ENCODE data around the gene LRP4. TPM values are rescaled to one million over a fixed set of nuclear protein-coding genes. Genes with fewer than 3 reads are reported as not detected.

The LRP4 gene
- total RNA-seq, 6 experiments from 2014 or later, result 0.43 to 1.2 (median 0.84) TPM

DNA sequence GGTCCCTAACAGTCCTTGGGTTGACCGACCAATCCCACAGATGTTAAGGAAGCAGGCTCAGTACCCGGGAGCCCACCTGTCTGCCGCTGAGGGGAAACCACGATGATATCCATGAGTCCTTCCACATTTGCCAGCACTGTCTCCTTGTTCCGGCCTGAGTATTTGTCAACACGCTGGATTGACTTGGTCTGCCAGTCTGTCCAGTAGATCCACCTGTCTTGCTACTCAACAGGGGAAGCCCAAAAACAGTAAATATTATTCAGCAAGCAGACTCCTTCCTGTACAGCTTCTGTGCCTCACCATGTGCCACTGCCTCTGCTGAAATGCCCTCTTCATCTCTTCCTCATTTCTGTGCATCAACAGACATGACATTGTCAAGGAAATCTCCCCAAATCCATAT lies 49.4 kb downstream of the LRP4 start:
- no peak for TF ChIP-seq CTCF (IDR thresholded peaks at IDR 0.05)
- 96% methylated on average over 4 of the region's 6 CpGs for WGBS (ENCODE audit: insufficient coverage, low coverage, low lambda C conversion rate, missing lambda C conversion rate)
- DNase-seq, result no peak

DNA sequence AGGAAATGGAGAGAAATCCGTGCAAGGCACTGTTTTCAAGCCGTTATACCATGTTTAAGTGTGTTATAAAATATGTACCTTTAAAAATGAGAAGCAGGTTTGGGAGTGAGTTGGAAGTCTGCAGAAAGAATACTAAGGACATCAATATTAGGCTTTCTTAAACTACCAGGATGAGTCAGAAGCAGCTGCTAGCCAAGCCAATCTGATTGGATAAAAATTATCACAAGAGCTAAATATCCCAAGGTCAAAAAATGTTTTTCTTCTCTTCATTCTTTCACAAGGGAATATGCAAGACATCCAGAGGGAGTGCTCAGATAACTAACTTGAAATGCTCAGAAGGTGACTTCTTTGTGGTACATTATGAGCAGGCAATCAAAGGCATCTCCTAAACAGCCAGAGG lies 53.0 kb downstream of the LRP4 start:
- no peak overlapping the region for H3K27ac ChIP-seq
- no peaks in the 10 kb centered on the region for H3K27me3 ChIP-seq
- 67% methylated on average over 2 of the region's 2 CpGs for WGBS (ENCODE audit: insufficient coverage, low coverage, low lambda C conversion rate, missing lambda C conversion rate)
- H3K4me3 ChIP-seq, result no peak overlapping the region
- TF ChIP-seq POLR2A (IDR thresholded peaks at IDR 0.05), result no peak
- TF ChIP-seq CTCF (IDR thresholded peaks at IDR 0.05), result no peak
- no peaks in the 10 kb centered on the region for H3K36me3 ChIP-seq
- H3K9me3 ChIP-seq, result no peaks in the 10 kb centered on the region
- ATAC-seq, result no peak
- no peaks in the 10 kb centered on the region for H3K4me1 ChIP-seq
- no peak for DNase-seq
- intact Hi-C loops (cut with DNase I), result no loop called here

More for the DNA sequence above, 49.4 kb downstream of the LRP4 start:
- no peak overlapping the region for H3K4me3 ChIP-seq
- H3K36me3 ChIP-seq, result no peaks in the 10 kb centered on the region
- H3K27me3 ChIP-seq, result no peaks in the 10 kb centered on the region
- H3K4me1 ChIP-seq, result no peaks in the 10 kb centered on the region
- H3K9me3 ChIP-seq, result no peaks in the 10 kb centered on the region
- ATAC-seq, result no peak
- intact Hi-C loops (cut with DNase I), result no loop called here
- H3K27ac ChIP-seq, result no peak overlapping the region

DNA sequence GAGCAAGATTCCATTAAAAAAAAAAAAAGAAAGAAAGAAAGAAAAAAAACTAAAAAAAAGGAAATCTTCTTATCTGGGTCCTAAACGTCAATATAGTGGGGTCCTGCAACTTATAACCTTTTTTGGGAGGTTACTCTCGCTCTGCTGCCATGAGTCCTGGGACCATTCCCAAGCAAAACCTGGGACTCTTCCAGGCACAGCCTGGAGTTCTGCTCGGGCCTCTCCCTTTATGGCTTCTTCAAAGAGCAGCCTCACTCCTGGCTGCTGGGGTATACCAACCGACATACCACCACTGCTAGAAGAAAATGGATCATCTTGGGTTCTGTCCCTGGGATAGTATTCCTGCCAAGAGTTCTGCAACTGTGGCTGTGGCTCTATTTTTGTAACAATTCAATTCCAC lies 58.1 kb downstream of the LRP4 start:
- H3K4me1 ChIP-seq, result no peaks in the 10 kb centered on the region
- no peak overlapping the region for H3K4me3 ChIP-seq
- ATAC-seq (no peak), DNase-seq (no peak)
- WGBS (ENCODE audit: insufficient coverage, low coverage, low lambda C conversion rate, missing lambda C conversion rate), result 87% methylated on average over 4 of the region's 4 CpGs
- TF ChIP-seq POLR2A (IDR thresholded peaks at IDR 0.05), result no peak
- no peaks in the 10 kb centered on the region for H3K36me3 ChIP-seq
- H3K27me3 ChIP-seq, result no peaks in the 10 kb centered on the region
- no peaks in the 10 kb centered on the region for H3K9me3 ChIP-seq
- intact Hi-C loops (cut with DNase I), result no loop called here
- H3K27ac ChIP-seq, result no peak overlapping the region

- peak in 3 of 4 donors; percentile 37 to 45 (median 43) for ATAC-seq
- no peaks in the 10 kb centered on the region for H3K36me3 ChIP-seq
- no peak for DNase-seq
These were observed 59.3 kb downstream of the LRP4 start for GRCh38 chr11:46858920-46859546.

GRCh38 chr11:46857666-46858065 lies 60.7 kb downstream of the LRP4 start:
- intact Hi-C loops (cut with DNase I), result no loop called here
- no peak for TF ChIP-seq POLR2A (IDR thresholded peaks at IDR 0.05)
- peak; percentile 31 to 54 (median 46) for ATAC-seq
- DNase-seq, result no peak
- no peak overlapping the region for H3K27ac ChIP-seq
- no peaks in the 10 kb centered on the region for H3K36me3 ChIP-seq
- H3K4me1 ChIP-seq, result no peaks in the 10 kb centered on the region
- H3K9me3 ChIP-seq, result no peaks in the 10 kb centered on the region
- H3K27me3 ChIP-seq, result no peaks in the 10 kb centered on the region
- no peak overlapping the region for H3K4me3 ChIP-seq
- 40% methylated on average over 2 of the region's 4 CpGs for WGBS (ENCODE audit: insufficient coverage, low coverage, low lambda C conversion rate, missing lambda C conversion rate)

More at GRCh38 chr11:46858920-46859546, 59.3 kb downstream of the LRP4 start:
- WGBS (ENCODE audit: insufficient coverage, low coverage, low lambda C conversion rate, missing lambda C conversion rate), result 78% methylated on average over 6 of the region's 12 CpGs
- Histone ChIP-seq H3K4me3 (no peak overlapping the region), H3K27me3 (no peaks in the 10 kb centered on the region), H3K9me3 (no peaks in the 10 kb centered on the region), H3K4me1 (no peaks in the 10 kb centered on the region), H3K27ac (no peak overlapping the region)
- intact Hi-C loops (cut with DNase I), result no loop called here
- TF ChIP-seq CTCF (IDR thresholded peaks at IDR 0.05), result no peak
- TF ChIP-seq POLR2A (IDR thresholded peaks at IDR 0.05), result no peak
